Esophagus squamous epithelium (tissue), 4 donors: Measurements from ENCODE around the gene FAM20C.

Experiments
- CTCF ChIP-seq, 6 experiments: fragments of 450-650 bp in 4 of 6; fragments of 200-600 bp in 2 of 6; sonication (generic) in 2 of 6; IDR thresholded peaks; one replicate each; pipeline ENCODE4 v1.5.1; 2016 to 2019; ENCODE audit warnings: antibody characterized with exemption in 6 of 6, mild to moderate bottlenecking in 4 of 6, moderate library complexity in 4 of 6
- POLR2A ChIP-seq, 4 donors: fragments of 450-650 bp; IDR thresholded peaks; one replicate each; pipeline ENCODE4 v1.6.1; 2017; ENCODE audit warnings: antibody characterized with exemption in 4 of 4, mild to moderate bottlenecking in 4 of 4, moderate library complexity in 3 of 4

GRCh38 chr7:251005-251404 lies 58.6 kb downstream of the FAM20C start:
- no peak for TF ChIP-seq CTCF (IDR thresholded peaks at IDR 0.05)
- no peak for TF ChIP-seq POLR2A (IDR thresholded peaks at IDR 0.05)
